ENCODE results near the gene PRKAG2. TPM values are rescaled to one million over a fixed set of nuclear protein-coding genes. Genes with fewer than 3 reads are reported as not detected.

PRKAG2 gene
- total RNA-seq, 1 donor, result 21.2 TPM

DNA sequence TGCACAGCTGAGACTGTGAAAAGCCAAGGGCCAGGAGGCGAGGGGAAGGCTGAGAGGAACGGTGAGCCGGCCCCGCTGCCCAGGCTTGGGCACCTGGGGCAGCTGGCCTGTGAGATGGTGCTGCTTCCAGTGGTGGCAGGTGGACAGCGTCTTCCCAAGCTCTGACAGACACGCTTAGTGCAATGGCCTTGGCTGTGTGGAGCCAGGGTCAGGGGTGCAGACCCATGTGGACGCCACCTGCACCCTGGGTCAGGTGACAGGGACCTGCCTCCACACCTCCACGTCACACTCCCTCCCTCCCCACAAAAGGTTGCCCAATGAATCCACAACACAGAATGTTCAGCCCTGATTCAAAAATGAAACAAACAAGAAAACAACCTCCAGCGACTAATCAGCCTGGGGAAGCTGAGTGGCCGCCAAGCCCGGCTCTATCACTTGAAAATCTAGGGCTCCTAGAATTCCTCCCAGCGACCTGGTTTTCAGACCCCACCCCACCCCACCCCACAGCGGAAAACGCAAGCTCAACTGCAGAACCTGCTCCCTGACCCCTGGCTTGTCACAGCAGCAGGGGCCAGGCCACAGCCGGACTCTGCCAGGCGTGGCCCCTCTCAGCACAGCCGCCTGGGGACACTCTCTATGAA lies 54.3 kb downstream of the PRKAG2 start:
- no peak overlapping the region for H3K4me3 ChIP-seq (ENCODE audit: low read depth, low read length)
- TF ChIP-seq, protein P1, sequence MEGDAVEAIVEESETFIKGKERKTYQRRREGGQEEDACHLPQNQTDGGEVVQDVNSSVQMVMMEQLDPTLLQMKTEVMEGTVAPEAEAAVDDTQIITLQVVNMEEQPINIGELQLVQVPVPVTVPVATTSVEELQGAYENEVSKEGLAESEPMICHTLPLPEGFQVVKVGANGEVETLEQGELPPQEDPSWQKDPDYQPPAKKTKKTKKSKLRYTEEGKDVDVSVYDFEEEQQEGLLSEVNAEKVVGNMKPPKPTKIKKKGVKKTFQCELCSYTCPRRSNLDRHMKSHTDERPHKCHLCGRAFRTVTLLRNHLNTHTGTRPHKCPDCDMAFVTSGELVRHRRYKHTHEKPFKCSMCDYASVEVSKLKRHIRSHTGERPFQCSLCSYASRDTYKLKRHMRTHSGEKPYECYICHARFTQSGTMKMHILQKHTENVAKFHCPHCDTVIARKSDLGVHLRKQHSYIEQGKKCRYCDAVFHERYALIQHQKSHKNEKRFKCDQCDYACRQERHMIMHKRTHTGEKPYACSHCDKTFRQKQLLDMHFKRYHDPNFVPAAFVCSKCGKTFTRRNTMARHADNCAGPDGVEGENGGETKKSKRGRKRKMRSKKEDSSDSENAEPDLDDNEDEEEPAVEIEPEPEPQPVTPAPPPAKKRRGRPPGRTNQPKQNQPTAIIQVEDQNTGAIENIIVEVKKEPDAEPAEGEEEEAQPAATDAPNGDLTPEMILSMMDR (IDR thresholded peaks at IDR 0.05; ENCODE audit: insufficient read depth, low read depth, low read length), result no peak
- no peak for DNase-seq (ENCODE audit: low read depth)

GRCh38 chr7:151821806-151822540 lies 54.9 kb downstream of the PRKAG2 start:
- TF ChIP-seq, protein P1 (IDR thresholded peaks at IDR 0.05; ENCODE audit: insufficient read depth, low read depth, low read length), result no peak
- H3K4me3 ChIP-seq (ENCODE audit: low read depth, low read length), result no peak overlapping the region
- DNase-seq (ENCODE audit: low read depth), result no peak

GRCh38 chr7:151821226-151821625 lies 55.7 kb downstream of the PRKAG2 start:
- no peak overlapping the region for H3K4me3 ChIP-seq (ENCODE audit: low read depth, low read length)
- TF ChIP-seq, protein P1 (IDR thresholded peaks at IDR 0.05; ENCODE audit: insufficient read depth, low read depth, low read length), result no peak
- no peak for DNase-seq (ENCODE audit: low read depth)

DNA sequence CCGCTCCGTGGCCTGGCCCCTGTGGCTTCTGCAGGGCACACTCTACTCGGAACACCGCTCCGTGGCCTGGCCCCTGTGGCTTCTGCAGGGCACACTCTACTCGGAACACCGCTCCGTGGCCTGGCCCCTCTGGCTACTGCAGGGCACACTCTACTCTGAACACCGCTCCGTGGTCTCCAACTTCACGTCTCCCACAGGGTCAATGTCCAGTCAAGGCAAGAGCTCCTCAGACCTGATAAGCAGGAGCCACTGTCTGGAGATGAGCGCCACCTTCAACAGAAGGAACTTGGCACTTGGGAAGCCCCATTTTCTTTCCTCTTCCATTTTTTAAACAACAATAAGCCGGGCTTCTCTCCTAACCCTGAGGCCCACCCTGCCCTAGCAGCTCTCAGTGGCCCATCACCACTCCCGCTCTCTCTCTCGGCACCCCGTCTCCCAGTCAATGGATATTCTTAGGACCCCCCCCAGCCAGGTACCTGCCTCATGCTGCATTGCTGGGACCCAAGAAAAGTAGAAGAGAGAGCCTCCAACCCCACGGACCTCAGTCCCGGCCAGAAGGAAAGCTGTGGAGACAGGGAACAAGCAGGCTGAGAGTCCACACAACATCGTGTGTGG lies 56.3 kb downstream of the PRKAG2 start:
- TF ChIP-seq, protein P1 (IDR thresholded peaks at IDR 0.05; ENCODE audit: insufficient read depth, low read depth, low read length), result no peak

GRCh38 chr7:151819866-151820265 lies 57.0 kb downstream of the PRKAG2 start:
- DNase-seq (ENCODE audit: low read depth), result no peak
- no peak overlapping the region for H3K4me3 ChIP-seq (ENCODE audit: low read depth, low read length)
- TF ChIP-seq, protein P1 (IDR thresholded peaks at IDR 0.05; ENCODE audit: insufficient read depth, low read depth, low read length), result no peak

More for the DNA sequence above, 56.3 kb downstream of the PRKAG2 start:
- no peak overlapping the region for H3K4me3 ChIP-seq (ENCODE audit: low read depth, low read length)
- DNase-seq (ENCODE audit: low read depth), result no peak

DNA sequence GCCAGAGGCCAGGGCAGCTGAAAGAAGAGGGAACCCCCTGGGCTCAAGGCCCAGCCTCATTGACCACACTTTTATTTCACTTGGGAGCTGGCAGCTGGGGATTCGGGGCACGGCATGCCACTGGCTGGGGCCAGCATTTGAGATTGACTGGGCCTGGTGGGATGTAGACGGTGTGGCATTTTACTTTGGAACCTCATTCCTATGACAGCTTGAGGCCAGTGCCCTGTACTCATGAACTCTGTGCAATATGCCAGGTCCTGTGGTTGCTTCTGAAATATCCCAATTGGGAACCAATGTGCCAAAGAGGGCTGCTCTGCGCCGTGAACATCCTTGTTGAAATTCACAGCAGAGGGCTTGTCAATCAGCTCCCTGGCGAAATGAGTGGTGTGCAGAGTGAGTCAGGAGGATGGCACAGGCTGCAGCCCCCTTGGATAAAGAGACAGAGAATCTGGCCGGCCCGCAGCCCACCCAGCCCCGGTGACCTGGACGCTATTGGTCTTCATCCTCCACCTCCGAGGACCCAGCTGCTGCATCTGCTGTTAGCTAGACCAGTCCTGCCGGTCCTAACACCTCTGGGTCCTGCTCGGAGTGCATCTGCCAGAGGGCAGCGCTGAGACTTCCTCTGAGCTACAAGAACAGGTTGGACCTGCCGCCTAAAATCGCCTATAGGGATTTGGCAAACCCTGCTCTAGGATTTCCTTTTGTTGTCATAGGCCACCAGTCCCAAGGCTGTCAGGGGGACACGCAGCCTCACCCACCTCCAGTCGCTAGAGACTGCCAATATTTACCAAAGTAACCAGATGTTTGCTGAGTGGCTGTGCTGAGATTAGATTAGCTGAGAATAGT lies 58.0 kb downstream of the PRKAG2 start:
- TF ChIP-seq, protein P1 (IDR thresholded peaks at IDR 0.05; ENCODE audit: insufficient read depth, low read depth, low read length), result no peak
- no peak overlapping the region for H3K4me3 ChIP-seq (ENCODE audit: low read depth, low read length)
- no peak for DNase-seq (ENCODE audit: low read depth)

All from fibroblast of villous mesenchyme (primary cell).